Omental fat pad (tissue), 4 donors: ENCODE measurements around the gene TBC1D22A. TPM values are rescaled to one million over a fixed set of nuclear protein-coding genes. Genes with fewer than 3 reads are reported as not detected.

Source experiments
- ATAC-seq: fragments of 150-250 bp; one replicate; pipeline ENCODE4 v1.9.1; 2016; ENCODE audit warnings: mild to moderate bottlenecking, moderate library complexity; ENCODE audit not compliant: low FRiP score
- DNase-seq: peaks from one replicate; pipeline ENCODE4 v3.0.0-alpha.2; 2019; ENCODE audit warnings: low spot score
- CTCF ChIP-seq, 3 donors: fragments of 450-650 bp; IDR thresholded peaks; one replicate each; pipeline ENCODE4 v1.5.1; 2016 to 2017; ENCODE audit warnings: antibody characterized with exemption in 3 of 3, mild to moderate bottlenecking in 3 of 3, moderate library complexity in 2 of 3
- total RNA-seq, 4 donors: library from RNA; depleted of rRNA; stranded (reverse); fragments of >200 nt; gene quantifications; one replicate each; pipeline ENCODE4 v1.1.0, GENCODE V29; 2016

TBC1D22A gene
- total RNA-seq, 4 donors from 2014 or later, result 21.3 to 31.2 (median 24.5) TPM

- DNase-seq (no peak), ATAC-seq (no peak)
- TF ChIP-seq CTCF (IDR thresholded peaks at IDR 0.05), result no peak
Observed at GRCh38 chr22:47155131-47155885, 392.9 kb downstream of the TBC1D22A start.

- no peak for DNase-seq
- TF ChIP-seq CTCF (IDR thresholded peaks at IDR 0.05), result no peak
- no peak for ATAC-seq
Observed at GRCh38 chr22:47155912-47156311, 393.5 kb downstream of the TBC1D22A start.

GRCh38 chr22:47156352-47157092 is 394.1 kb downstream of the TBC1D22A start:
- no peak for ATAC-seq
- TF ChIP-seq CTCF (IDR thresholded peaks at IDR 0.05), result no peak
- DNase-seq, result no peak

- DNase-seq (no peak), ATAC-seq (no peak)
- TF ChIP-seq CTCF (IDR thresholded peaks at IDR 0.05), result no peak
Observed at GRCh38 chr22:47157093-47157420, 394.6 kb downstream of the TBC1D22A start.

GRCh38 chr22:47157486-47158270 is 395.2 kb downstream of the TBC1D22A start:
- ATAC-seq (no peak), DNase-seq (no peak)
- TF ChIP-seq CTCF (IDR thresholded peaks at IDR 0.05), result no peak

GRCh38 chr22:47158457-47158856 is 396.0 kb downstream of the TBC1D22A start:
- DNase-seq, result no peak
- no peak for TF ChIP-seq CTCF (IDR thresholded peaks at IDR 0.05)
- no peak for ATAC-seq
